Activated CD8-positive, alpha-beta memory T cell treated with anti-CD3 and anti-CD28 coated beads, Interleukin-2, amount 50 U/mL, for 48 hours (primary cell): ENCODE measurements around the gene SLC35E4.
"Not testable (repeated sequence)": the region's sequence is repeated elsewhere in the genome, so short reads cannot be mapped to it uniquely, and the experiment has no call there.

Experiments used
- DNase-seq: peaks from one replicate; pipeline ENCODE4 v3.0.0-alpha.2; 2020

SLC35E4 gene

GRCh38 chr22:30654361-30654760 lies 18.8 kb downstream of the SLC35E4 start:
- DNase-seq: no peak

GRCh38 chr22:30655532-30655931 lies 20.0 kb downstream of the SLC35E4 start:
- DNase-seq: no peak

- no peak for DNase-seq
Observed at GRCh38 chr22:30662040-30662439, 26.5 kb downstream of the SLC35E4 start.

- DNase-seq: no peak
Observed at GRCh38 chr22:30664798-30665197, 29.2 kb downstream of the SLC35E4 start.

GRCh38 chr22:30665266-30665665 lies 29.7 kb downstream of the SLC35E4 start:
- DNase-seq: no peak

- DNase-seq: no peak
Observed at GRCh38 chr22:30665786-30666185, 30.2 kb downstream of the SLC35E4 start.

- DNase-seq: no peak
Observed at GRCh38 chr22:30667107-30667493, 31.5 kb downstream of the SLC35E4 start.

- peak; percentile 99 for DNase-seq
Observed at GRCh38 chr22:30667494-30668385, 32.2 kb downstream of the SLC35E4 start, which contains the start of gene DUSP18. DUSP18 (minus strand) TSS chr22:30667875; CDS start chr22:30664003, 3,872 bp downstream.

- no peak for DNase-seq
Observed at GRCh38 chr22:30668386-30668710, 32.8 kb downstream of the SLC35E4 start.

- DNase-seq: no peak
Observed at GRCh38 chr22:30671071-30671470, 35.5 kb downstream of the SLC35E4 start.

- no peak for DNase-seq
Observed at GRCh38 chr22:30673136-30673535, 37.6 kb downstream of the SLC35E4 start.

- no peak for DNase-seq
Observed at GRCh38 chr22:30674482-30674881, 38.9 kb downstream of the SLC35E4 start.

- DNase-seq: no peak
Observed at GRCh38 chr22:30675436-30675835, 39.9 kb downstream of the SLC35E4 start.

- DNase-seq: not testable (repeated sequence)
Observed at GRCh38 chr22:30676565-30676964, 41.0 kb downstream of the SLC35E4 start.

- not testable (repeated sequence) for DNase-seq
Observed at GRCh38 chr22:30679895-30680690, 44.5 kb downstream of the SLC35E4 start.

GRCh38 chr22:30680991-30681770 lies 45.6 kb downstream of the SLC35E4 start:
- DNase-seq: no peak

- no peak for DNase-seq
Observed at GRCh38 chr22:30681831-30682230, 46.2 kb downstream of the SLC35E4 start.

- DNase-seq: no peak
Observed at GRCh38 chr22:30685178-30685577, 49.6 kb downstream of the SLC35E4 start.

GRCh38 chr22:30687358-30687757 lies 51.8 kb downstream of the SLC35E4 start:
- no peak for DNase-seq

GRCh38 chr22:30689622-30690021 lies 54.0 kb downstream of the SLC35E4 start:
- no peak for DNase-seq

GRCh38 chr22:30691204-30691603 lies 55.6 kb downstream of the SLC35E4 start:
- DNase-seq: no peak

GRCh38 chr22:30694171-30694639 lies 58.6 kb downstream of the SLC35E4 start:
- peak; percentile 76 for DNase-seq
